C4-2B (cell line): ENCODE measurements around the gene CTTNBP2.
A peak's percentile ranks its signal among the peaks of the same experiment; 100 is the strongest.
"Not testable (repeated sequence)": the region's sequence is repeated elsewhere in the genome, so short reads cannot be mapped to it uniquely, and the experiment has no call there.

ENCODE experiments used
- H3K27ac ChIP-seq: fragments of 450-650 bp; 2 replicates; pipeline ENCODE4 v1.5.1; 2017
- ZFX ChIP-seq: fragments of 450-650 bp; IDR thresholded peaks from 2 replicates; pipeline ENCODE4 v1.6.1; 2017
- TF ChIP-seq, protein P1 (sequence below): fragments of 450-650 bp; conservative IDR thresholded peaks from 2 replicates; pipeline ENCODE4 v1.5.1; 2017; ENCODE audit warnings: mild to moderate bottlenecking

The CTTNBP2 gene

DNA sequence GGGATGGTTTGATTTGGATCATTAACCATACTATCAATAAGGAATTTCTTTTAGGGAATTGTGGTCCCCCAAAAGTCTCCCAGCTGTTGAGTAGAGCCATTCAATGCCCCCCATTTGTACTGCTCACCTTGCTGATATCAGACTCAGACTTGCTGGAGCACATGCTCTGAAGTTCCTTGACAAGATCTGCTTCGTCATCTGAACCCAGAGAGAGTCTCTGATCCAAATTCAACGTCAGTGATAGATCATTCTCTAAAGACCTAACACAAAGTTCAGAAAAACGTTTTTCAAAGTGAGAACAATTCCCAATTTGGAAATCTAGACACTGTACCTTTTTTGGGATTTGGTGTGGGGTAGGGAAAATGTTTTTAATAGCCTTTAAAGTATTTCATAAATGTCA is 153.9 kb downstream of the CTTNBP2 start:
- TF ChIP-seq, protein P1, sequence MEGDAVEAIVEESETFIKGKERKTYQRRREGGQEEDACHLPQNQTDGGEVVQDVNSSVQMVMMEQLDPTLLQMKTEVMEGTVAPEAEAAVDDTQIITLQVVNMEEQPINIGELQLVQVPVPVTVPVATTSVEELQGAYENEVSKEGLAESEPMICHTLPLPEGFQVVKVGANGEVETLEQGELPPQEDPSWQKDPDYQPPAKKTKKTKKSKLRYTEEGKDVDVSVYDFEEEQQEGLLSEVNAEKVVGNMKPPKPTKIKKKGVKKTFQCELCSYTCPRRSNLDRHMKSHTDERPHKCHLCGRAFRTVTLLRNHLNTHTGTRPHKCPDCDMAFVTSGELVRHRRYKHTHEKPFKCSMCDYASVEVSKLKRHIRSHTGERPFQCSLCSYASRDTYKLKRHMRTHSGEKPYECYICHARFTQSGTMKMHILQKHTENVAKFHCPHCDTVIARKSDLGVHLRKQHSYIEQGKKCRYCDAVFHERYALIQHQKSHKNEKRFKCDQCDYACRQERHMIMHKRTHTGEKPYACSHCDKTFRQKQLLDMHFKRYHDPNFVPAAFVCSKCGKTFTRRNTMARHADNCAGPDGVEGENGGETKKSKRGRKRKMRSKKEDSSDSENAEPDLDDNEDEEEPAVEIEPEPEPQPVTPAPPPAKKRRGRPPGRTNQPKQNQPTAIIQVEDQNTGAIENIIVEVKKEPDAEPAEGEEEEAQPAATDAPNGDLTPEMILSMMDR = no peak
- TF ChIP-seq ZFX = no peak
- no peak overlapping the region for H3K27ac ChIP-seq

DNA sequence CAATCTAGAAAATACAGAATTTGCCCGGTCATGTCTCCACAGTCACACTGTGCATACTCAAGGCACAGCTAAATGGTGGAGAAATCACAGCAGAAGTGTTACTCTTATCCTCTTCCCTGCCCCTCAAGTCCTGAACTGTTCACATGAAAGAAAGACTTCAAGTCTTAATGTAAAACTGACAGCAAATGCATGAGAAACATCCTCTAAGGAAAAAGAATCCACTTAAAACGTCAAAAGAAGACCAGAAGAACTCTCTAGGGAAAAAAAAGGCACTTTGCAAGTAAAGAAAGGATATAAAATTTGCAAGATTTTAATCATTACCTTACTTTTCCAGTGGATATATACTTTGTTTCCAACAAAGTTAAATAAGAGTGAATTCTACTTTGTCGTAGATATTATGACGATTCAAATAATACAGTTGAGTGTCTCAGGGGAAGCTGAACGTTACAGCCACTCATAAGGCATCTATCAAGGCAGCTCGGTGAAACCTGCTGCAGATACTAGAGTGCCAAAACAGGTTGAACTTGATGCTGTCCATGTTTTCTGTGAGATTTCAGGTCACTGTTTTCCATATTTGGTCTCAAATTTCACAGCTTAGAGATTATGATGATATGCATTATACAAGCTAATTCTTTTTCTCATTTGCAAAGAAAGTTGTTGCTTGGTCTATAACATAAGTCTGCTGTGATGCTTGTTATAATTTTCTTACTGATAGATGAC is 155.0 kb downstream of the CTTNBP2 start:
- TF ChIP-seq, protein P1 = no peak
- no peak for TF ChIP-seq ZFX
- H3K27ac ChIP-seq = no peak overlapping the region; the same call in 1 of the 2 replicates

DNA sequence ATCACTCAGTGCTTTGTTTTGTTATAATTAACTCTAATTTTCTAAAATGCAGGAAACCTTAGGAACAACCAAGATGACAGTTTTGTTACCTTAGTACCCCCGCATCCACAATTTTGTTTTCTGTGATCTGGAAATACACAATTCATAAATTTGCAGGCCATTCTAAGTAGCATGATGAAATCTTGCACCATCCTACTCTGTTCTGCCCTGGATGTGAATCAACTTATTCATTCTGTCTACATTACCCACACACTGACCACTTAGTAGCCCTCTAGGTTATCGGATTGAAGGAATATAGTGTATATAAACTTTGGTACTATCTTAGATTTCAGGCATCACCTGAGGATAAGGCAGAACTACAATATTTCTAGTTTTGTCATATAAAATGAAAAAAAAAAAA is 155.9 kb downstream of the CTTNBP2 start:
- TF ChIP-seq ZFX = no peak
- TF ChIP-seq, protein P1 = no peak
- no peak overlapping the region for H3K27ac ChIP-seq

DNA sequence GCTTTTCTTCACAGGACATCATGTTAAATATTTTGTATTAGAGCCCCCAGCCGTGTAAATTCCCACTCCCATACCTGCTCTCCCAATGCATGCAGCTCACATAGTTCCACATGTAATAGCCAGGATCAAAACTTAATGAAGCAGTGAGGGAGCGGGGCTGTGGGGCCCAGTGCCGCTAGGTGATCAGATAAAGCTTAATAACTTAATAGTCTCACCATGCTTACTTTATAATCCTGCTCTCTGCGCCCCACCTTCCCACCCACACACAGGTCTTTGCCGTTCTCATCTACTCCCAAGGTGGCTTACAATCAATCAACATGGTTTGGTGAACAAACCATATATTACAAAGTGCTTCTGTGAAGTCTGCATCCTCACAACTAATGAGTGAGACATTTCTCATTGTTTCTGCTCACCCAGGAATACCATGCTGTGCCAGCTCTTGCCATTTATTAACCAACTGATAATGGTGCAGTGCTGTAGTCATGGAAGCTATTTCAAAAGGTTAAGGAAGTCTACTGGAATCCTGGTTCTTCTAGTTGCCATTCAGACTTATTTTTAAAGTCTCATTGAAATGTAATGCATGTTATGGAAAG is 156.4 kb downstream of the CTTNBP2 start:
- no peak for TF ChIP-seq ZFX

DNA sequence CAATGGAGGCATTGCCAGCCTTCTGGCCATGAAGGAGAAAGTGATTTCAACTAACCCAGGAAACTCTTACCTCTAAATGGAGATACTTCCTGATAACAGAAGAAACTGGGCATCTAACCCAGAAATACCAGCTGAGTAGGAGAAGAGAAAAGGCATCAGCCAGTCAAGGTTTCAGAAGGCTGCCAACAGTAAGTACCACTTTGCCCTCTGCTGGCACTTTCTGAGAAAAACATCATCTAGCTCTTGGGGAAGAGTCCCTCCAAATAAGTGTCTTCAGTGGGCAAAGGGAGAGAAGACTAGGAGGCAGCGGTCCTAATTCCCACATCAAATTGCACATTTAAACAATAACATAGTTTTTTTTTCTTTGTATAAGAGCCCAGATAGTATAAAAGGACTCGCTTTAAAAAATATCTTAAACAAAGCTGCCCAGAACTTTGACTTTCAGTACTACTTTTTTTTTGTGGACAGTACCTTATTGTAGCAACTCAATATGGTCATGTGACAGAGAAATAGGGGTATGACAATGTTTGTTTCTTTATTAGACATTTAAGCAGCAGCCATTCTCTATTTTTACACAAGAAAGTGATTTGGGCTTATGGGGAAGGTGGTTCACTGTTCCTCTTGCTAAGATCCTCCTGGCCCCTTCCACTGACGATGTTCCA is 157.3 kb downstream of the CTTNBP2 start:
- H3K27ac ChIP-seq = no peak overlapping the region
- TF ChIP-seq, protein P1 = peak; percentile 87
- TF ChIP-seq ZFX = no peak

More for the DNA sequence above, 156.4 kb downstream of the CTTNBP2 start:
- H3K27ac ChIP-seq = no peak overlapping the region

DNA sequence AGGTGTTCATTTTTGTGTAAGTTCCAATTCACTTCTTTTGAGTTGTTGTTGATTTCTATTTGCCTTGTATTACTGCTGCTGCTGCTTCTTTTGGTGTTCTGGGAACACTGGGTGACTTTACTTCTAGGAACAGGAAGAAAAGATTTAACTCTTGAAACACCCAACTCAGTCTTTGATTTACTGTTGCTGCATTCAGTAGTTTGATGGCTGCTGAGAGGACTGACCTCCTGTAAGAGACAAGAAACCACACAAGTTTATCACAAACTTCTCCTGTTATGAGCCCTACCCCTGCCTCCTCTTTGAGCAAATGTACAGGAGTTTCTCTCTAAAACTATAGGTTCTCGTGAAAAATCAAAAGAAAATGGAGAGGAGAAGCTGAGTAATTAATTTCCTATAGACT is 161.7 kb downstream of the CTTNBP2 start:
- TF ChIP-seq ZFX = no peak
- TF ChIP-seq, protein P1 = no peak
- H3K27ac ChIP-seq = no peak overlapping the region

DNA sequence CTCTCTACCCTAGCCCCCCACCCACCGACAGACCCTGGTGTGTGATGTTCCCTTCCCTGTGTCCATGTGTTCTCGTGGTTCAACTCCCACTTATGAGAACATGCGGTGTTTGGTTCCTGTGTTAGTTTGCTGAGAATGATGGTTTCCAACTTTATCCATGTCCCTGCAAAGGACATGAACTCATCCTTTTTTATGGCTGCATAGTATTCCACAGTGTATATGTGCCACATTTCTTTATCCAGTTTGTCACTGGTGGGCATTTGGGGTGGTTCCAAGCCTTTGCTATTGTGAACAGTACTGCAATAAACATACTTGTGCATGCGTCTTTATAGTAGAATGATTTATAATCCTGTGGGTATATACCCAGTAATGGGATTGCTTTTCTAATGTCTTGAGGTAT is 165.1 kb downstream of the CTTNBP2 start:
- not testable (repeated sequence) for H3K27ac ChIP-seq

DNA sequence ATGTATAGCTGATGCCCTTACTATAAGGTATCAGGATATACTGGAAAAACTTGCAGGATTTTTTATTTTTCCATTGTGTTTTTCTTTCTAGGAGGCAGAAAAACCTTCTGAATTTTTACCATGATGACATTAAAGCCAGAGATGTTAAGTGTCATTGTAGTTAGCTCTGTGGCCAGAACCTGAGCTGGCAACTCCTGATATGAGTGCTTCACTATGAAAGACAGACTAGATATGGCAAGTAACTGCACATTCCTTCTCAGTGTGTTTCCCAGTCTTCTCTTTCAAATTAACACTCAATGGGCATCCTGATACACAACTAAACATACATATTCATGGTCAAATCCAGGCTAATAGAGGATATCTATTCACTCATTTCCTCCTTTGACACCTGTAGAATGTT is 166.2 kb downstream of the CTTNBP2 start:
- H3K27ac ChIP-seq = no peak overlapping the region
- no peak for TF ChIP-seq ZFX
- TF ChIP-seq, protein P1 = no peak
